RWPE2 (cell line): Measurements from ENCODE around the gene CRIP1.

Source experiments
- ATAC-seq: fragments of 200-7000 bp; cut with Tn5 transposase; 3 replicates; pipeline ENCODE4 v1.9.1; 2021; ENCODE audit warnings: low read depth
- DNase-seq: peaks from one replicate; pipeline ENCODE4 v3.0.0-alpha.2; 2020; ENCODE audit warnings: low spot score
- H3K27ac ChIP-seq: fragments of 450-650 bp; 2 replicates; pipeline ENCODE4 v1.5.1; 2017; ENCODE audit warnings: mild to moderate bottlenecking; ENCODE audit not compliant: poor library complexity, severe bottlenecking
- H3K27me3 ChIP-seq: fragments of 250-450 bp; sonication (Bioruptor Pico); 2 replicates; pipeline ENCODE4 v1.5.1; 2021; ENCODE audit warnings: mild to moderate bottlenecking, moderate library complexity; ENCODE audit not compliant: insufficient read depth, poor library complexity, severe bottlenecking
- H3K36me3 ChIP-seq: fragments of 250-450 bp; sonication (Bioruptor Pico); 2 replicates; pipeline ENCODE4 v1.5.1; 2020; ENCODE audit warnings: low read depth, mild to moderate bottlenecking, moderate library complexity
- H3K4me1 ChIP-seq: fragments of 250-450 bp; sonication (Bioruptor Pico); 2 replicates; pipeline ENCODE4 v1.5.1; 2021; ENCODE audit warnings: mild to moderate bottlenecking, moderate library complexity; ENCODE audit not compliant: insufficient read depth, poor library complexity, severe bottlenecking
- H3K4me3 ChIP-seq: fragments of 250-450 bp; sonication (Bioruptor Pico); 2 replicates; pipeline ENCODE4 v1.5.1; 2021; ENCODE audit warnings: mild to moderate bottlenecking, moderate library complexity; ENCODE audit not compliant: severe bottlenecking
- H3K9me3 ChIP-seq: fragments of 250-450 bp; sonication (Bioruptor Pico); 2 replicates; pipeline ENCODE4 v1.5.1; 2021; ENCODE audit warnings: mild to moderate bottlenecking, moderate library complexity; ENCODE audit not compliant: severe bottlenecking
- CTCF ChIP-seq: fragments of 450-650 bp; IDR thresholded peaks from one replicate; pipeline ENCODE4 v1.5.1; 2017; ENCODE audit warnings: mild to moderate bottlenecking, moderate library complexity; ENCODE audit not compliant: poor library complexity, severe bottlenecking

The CRIP1 gene

GRCh38 chr14:105484997-105485393 is 1.7 kb upstream of the CRIP1 start:
- H3K27me3 ChIP-seq: no peaks in the 10 kb centered on the region
- H3K4me1 ChIP-seq: peaks cover 33% of the 10 kb centered on the region
- ATAC-seq (no peak), DNase-seq (no peak)
- no peaks in the 10 kb centered on the region for H3K9me3 ChIP-seq
- H3K27ac ChIP-seq: no peak overlapping the region
- TF ChIP-seq CTCF: no peak
- H3K4me3 ChIP-seq: no peak overlapping the region
- no peaks in the 10 kb centered on the region; the same call in 1 of the 2 replicates for H3K36me3 ChIP-seq

GRCh38 chr14:105485739-105486162 is 935 bp upstream of the CRIP1 start:
- no peak for ATAC-seq
- no peak for DNase-seq
- no peak overlapping the region for H3K27ac ChIP-seq
- no peaks in the 10 kb centered on the region for H3K36me3 ChIP-seq
- H3K9me3 ChIP-seq: no peaks in the 10 kb centered on the region
- no peak overlapping the region for H3K4me3 ChIP-seq
- peaks cover 29% of the 10 kb centered on the region for H3K4me1 ChIP-seq
- TF ChIP-seq CTCF: no peak
- H3K27me3 ChIP-seq: no peaks in the 10 kb centered on the region

- no peak for TF ChIP-seq CTCF
- Histone ChIP-seq H3K4me3 (peak overlapping the region; percentile 24), H3K27me3 (no peaks in the 10 kb centered on the region), H3K36me3 (peaks cover 3% of the 10 kb centered on the region), H3K4me1 (peaks cover 22% of the 10 kb centered on the region), H3K27ac (no peak overlapping the region), H3K9me3 (no peaks in the 10 kb centered on the region)
- DNase-seq: no peak
- no peak for ATAC-seq
Measured at GRCh38 chr14:105486974-105487448, 325 bp downstream of the CRIP1 start.

- H3K36me3 ChIP-seq: peaks cover 8% of the 10 kb centered on the region
- H3K4me3 ChIP-seq: peak overlapping the region; percentile 24
- no peak overlapping the region for H3K27ac ChIP-seq
- TF ChIP-seq CTCF: no peak
- DNase-seq (no peak), ATAC-seq (no peak)
- H3K9me3 ChIP-seq: no peaks in the 10 kb centered on the region
- peaks cover 17% of the 10 kb centered on the region for H3K4me1 ChIP-seq
- H3K27me3 ChIP-seq: no peaks in the 10 kb centered on the region
Measured at GRCh38 chr14:105487449-105487985, 831 bp downstream of the CRIP1 start.

- peaks cover 11% of the 10 kb centered on the region for H3K36me3 ChIP-seq
- DNase-seq (no peak), ATAC-seq (no peak)
- peaks cover 12% of the 10 kb centered on the region for H3K4me1 ChIP-seq
- H3K27me3 ChIP-seq: no peaks in the 10 kb centered on the region
- H3K27ac ChIP-seq: peak overlapping the region; percentile 86
- peak overlapping the region; percentile 24 for H3K4me3 ChIP-seq
- no peaks in the 10 kb centered on the region for H3K9me3 ChIP-seq
- TF ChIP-seq CTCF: peak; percentile 15
Measured at GRCh38 chr14:105487986-105488777, 1.5 kb downstream of the CRIP1 start.
